ENCODE results near the gene CT55.
"Not testable (repeated sequence)": the region's sequence is repeated elsewhere in the genome, so short reads cannot be mapped to it uniquely, and the experiment has no call there.

The CT55 gene

GRCh38 chrX:135170877-135171519, at the start of gene CT55:
TSS of gene CT55 (minus strand) at chrX:135171398. CDS start at chrX:135171171, 227 bp downstream.
- DNase-seq = no peak

GRCh38 chrX:135213200-135213844, 42.1 kb upstream of the CT55 start:
- no peak for DNase-seq

- not testable (repeated sequence) for DNase-seq
Observed at GRCh38 chrX:135206427-135206826, 35.2 kb upstream of the CT55 start.

GRCh38 chrX:135200297-135200696, 29.1 kb upstream of the CT55 start:
- no peak for DNase-seq

GRCh38 chrX:135194684-135195083, 23.5 kb upstream of the CT55 start:
- DNase-seq = no peak

- no peak for DNase-seq
Observed at GRCh38 chrX:135193740-135194139, 22.5 kb upstream of the CT55 start.

- no peak for DNase-seq
Observed at GRCh38 chrX:135191838-135192237, 20.6 kb upstream of the CT55 start.

GRCh38 chrX:135185795-135186443, 14.7 kb upstream of the CT55 start:
- no peak for DNase-seq

GRCh38 chrX:135178636-135179035, 7.4 kb upstream of the CT55 start:
- no peak for DNase-seq

- no peak for DNase-seq
Observed at GRCh38 chrX:135170468-135170867, 730 bp downstream of the CT55 start.

GRCh38 chrX:135169534-135169933, 1.7 kb downstream of the CT55 start:
- not testable (repeated sequence) for DNase-seq

GRCh38 chrX:135168486-135168885, 2.7 kb downstream of the CT55 start:
- DNase-seq = no peak

- DNase-seq = not testable (repeated sequence)
Observed at GRCh38 chrX:135154688-135155087, 16.5 kb downstream of the CT55 start.

- DNase-seq = not testable (repeated sequence)
Observed at GRCh38 chrX:135126145-135126544, 45.1 kb downstream of the CT55 start.

- not testable (repeated sequence) for DNase-seq
Observed at GRCh38 chrX:135120056-135120576, 51.1 kb downstream of the CT55 start, which contains the start of gene ETDB. TSS of gene ETDB (minus strand) at chrX:135120526. CDS start at chrX:135119261, 1,265 bp downstream.

GRCh38 chrX:135116064-135116463, 55.1 kb downstream of the CT55 start:
- not testable (repeated sequence) for DNase-seq

- DNase-seq = no peak
Observed at GRCh38 chrX:135114392-135114791, 56.8 kb downstream of the CT55 start.

- DNase-seq = no peak
Observed at GRCh38 chrX:135112743-135113142, 58.5 kb downstream of the CT55 start.

GRCh38 chrX:135112096-135112729, 59.0 kb downstream of the CT55 start:
- DNase-seq = no peak

GRCh38 chrX:135109554-135109953, 61.6 kb downstream of the CT55 start:
- DNase-seq = no peak
